ENCODE results near the gene REC114.
"Not testable (repeated sequence)": the region's sequence is repeated elsewhere in the genome, so short reads cannot be mapped to it uniquely, and the experiment has no call there.

REC114 gene, protein sequence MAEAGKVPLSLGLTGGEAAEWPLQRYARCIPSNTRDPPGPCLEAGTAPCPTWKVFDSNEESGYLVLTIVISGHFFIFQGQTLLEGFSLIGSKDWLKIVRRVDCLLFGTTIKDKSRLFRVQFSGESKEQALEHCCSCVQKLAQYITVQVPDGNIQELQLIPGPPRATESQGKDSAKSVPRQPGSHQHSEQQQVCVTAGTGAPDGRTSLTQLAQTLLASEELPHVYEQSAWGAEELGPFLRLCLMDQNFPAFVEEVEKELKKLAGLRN

GRCh38 chr15:73442968-73443367 lies at the start of gene REC114:
TSS of gene REC114 (plus strand) at chr15:73443164. CDS start at chr15:73443186, 22 bp downstream.
- no peak for DNase-seq (ENCODE audit: low read depth)

DNA sequence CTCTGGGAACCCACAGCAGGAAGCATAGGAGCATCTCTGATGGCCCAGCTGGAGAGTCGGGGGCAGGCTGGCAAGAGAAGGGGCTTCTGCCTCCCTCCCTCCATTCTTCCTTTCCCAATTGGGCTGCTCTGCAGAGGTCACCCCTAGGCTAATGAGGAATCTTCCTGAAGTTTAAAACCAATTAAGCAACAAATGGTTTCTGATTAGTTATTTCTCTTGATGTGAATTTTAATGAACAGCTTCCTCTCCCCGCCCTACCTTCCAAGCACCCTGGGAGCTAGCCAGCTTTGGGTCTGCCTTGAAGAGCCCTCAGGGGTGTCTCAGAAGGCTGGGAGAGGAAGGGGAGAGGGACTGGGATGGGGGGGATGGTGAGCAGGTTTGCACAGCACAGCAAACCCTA lies 49.6 kb upstream of the REC114 start:
- DNase-seq (ENCODE audit: low read depth): no peak

GRCh38 chr15:73394782-73395181 lies 48.2 kb upstream of the REC114 start:
- DNase-seq (ENCODE audit: low read depth): no peak

DNA sequence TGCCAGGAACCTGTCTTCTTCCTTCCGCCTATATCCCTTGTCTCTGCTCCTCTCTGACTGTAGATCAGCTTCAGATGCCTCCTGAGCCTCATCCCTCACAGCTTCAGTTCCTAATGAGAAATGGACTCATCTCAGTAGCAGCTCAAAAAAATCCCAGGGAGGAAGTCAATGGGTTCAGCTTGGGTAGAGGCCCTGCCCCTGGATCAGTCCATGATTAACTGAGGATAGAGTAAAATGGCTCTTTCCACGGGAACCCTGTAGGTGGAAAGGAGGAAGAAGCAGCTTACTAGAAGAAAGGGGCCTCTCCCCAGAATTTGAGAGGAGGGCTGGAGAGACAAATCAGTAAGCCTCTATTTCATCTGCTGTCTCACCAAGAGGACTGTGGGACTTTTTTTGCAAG lies 47.3 kb upstream of the REC114 start:
- DNase-seq (ENCODE audit: low read depth): no peak

DNA sequence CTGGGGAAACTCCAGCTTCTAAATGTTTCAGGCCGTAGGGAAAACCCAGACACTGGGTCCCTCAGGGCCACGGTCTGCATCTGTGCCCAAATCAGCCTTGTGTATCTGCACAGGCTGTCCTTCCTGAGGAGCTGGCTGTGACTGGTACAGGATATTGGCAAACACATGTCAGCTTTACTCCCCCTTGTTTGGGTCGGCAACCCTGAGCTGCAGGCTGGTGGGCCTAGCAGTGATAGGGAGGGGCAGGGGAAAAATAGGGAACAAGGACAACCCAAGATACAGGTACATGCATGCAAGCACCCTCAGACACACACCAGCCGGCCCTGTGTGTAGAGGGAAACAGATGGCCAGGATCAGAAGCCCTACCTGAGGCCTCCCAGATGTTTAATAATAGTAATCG lies 45.5 kb upstream of the REC114 start:
- no peak for DNase-seq (ENCODE audit: low read depth)

GRCh38 chr15:73398861-73399260 lies 44.1 kb upstream of the REC114 start:
- no peak for DNase-seq (ENCODE audit: low read depth)

- not testable (repeated sequence) for DNase-seq (ENCODE audit: low read depth)
These were observed 42.7 kb upstream of the REC114 start for GRCh38 chr15:73400222-73400621.

- DNase-seq (ENCODE audit: low read depth): no peak
These were observed 39.8 kb upstream of the REC114 start for GRCh38 chr15:73403171-73403570.

- no peak for DNase-seq (ENCODE audit: low read depth)
These were observed 28.1 kb upstream of the REC114 start for GRCh38 chr15:73414876-73415275.

- DNase-seq (ENCODE audit: low read depth): no peak
These were observed 18.5 kb upstream of the REC114 start for GRCh38 chr15:73424506-73424905.

- DNase-seq (ENCODE audit: low read depth): no peak
These were observed 17.5 kb upstream of the REC114 start for GRCh38 chr15:73425510-73425909.

GRCh38 chr15:73426323-73426994 lies 16.5 kb upstream of the REC114 start:
- DNase-seq (ENCODE audit: low read depth): no peak

DNA sequence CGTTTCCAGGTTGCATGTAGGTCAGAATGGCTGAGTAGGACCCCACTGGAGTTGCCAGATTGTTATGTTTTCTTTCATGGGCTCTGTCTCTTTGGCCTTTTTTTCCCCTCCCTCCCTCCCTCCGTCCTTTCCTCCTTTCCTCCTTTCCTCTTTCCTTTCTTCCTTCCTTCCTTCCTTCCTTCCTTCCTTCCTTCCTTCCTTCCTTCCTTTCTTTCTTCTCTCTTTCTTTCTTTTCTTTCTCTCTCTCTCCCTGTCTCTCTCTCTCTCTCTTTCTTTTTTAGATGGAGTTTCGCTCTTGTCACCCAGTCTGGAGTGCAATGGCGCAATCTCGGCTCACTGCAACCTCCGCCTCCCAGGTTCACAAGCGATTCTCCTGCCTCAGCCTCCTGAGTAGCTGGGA lies 11.6 kb upstream of the REC114 start:
- not testable (repeated sequence) for DNase-seq (ENCODE audit: low read depth)

- DNase-seq (ENCODE audit: low read depth): no peak
These were observed 9.1 kb upstream of the REC114 start for GRCh38 chr15:73433873-73434272.

DNA sequence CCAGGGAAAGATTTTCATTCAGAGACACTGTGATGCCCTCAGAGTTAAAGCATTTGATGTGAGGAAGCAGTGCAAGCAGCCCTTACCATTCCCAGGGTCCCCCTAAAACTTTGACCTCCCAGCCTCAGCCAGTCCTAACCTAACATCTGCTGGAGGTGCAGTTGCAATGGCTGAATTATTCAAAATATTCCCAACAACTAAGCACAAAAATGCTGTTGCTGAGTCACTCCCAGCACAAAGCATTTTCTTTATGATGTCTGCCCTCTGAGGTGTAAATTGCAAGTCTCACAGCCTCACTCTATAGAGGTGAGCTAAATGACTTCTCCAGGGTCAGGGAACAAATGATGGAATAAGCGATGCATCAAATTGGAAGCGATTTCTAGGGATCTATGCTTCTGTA lies 6.4 kb upstream of the REC114 start:
- DNase-seq (ENCODE audit: low read depth): no peak

DNA sequence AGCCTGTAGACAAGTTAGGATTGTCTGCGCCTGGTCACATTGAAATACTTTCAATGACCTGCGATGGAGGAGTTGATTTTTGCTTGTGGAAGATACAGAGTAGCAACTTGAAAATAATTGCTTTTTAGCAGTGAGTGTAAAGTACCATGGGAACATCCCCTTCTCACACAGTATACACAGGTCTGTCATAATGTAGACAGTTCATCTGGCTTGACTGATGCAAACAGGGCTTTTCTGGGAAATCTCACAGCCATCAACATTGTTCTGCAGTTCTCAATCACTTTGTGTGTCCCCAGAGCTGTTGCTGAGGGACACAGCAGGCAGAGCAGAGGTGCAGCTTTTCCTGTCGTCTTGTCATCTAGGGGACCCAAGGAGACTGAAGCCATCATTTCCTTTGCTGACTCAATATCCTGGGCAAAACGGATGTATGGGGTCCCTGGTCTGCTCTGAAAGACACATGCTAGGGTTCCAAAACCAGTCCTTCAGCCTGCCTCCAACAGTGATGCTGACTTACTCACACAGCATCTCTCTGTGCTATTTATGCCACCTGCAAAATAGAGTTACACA lies 5.3 kb upstream of the REC114 start:
- DNase-seq (ENCODE audit: low read depth): no peak

DNA sequence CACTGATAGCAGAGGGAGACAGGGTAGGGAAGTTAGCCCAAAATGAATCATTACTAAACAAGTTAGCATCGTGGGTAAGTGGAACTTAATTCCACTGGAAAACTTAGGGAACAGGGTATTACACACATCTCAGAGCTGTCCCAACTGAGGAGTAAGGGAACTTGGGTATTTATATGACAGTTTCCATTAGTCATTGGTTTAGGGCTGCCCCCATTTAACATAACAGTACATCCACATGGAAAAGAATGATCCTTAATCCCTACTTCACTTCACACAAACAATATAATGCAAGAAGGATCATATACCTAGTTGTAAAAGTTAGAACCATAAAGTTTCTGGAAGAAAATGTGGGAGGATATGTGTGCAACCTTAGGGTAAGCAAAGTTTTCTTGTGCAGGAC lies 4.3 kb upstream of the REC114 start:
- no peak for DNase-seq (ENCODE audit: low read depth)

DNA sequence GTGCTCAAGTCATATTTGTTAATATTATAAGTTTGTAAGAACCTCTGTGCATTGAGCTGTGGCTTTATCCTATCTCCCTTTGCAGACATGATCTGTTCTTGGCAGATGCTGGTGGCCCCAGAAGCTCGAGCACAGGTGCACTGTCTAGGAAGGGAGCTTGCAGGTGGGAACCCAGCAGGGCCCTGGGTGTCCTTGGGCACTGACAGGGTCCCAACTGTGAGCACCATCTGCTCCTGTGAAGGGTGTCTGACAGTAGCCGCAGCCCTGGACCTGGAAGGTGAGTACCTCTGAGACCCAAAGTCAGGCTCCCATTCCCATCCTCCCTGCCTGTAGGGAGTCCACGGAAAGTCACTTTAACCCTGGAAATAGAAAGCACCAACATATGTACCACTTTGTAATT lies 2.4 kb upstream of the REC114 start:
- DNase-seq (ENCODE audit: low read depth): no peak

GRCh38 chr15:73442421-73442820 lies 543 bp upstream of the REC114 start:
- DNase-seq (ENCODE audit: low read depth): no peak

- DNase-seq (ENCODE audit: low read depth): not testable (repeated sequence)
These were observed 4.5 kb downstream of the REC114 start for GRCh38 chr15:73447471-73447870.

DNA sequence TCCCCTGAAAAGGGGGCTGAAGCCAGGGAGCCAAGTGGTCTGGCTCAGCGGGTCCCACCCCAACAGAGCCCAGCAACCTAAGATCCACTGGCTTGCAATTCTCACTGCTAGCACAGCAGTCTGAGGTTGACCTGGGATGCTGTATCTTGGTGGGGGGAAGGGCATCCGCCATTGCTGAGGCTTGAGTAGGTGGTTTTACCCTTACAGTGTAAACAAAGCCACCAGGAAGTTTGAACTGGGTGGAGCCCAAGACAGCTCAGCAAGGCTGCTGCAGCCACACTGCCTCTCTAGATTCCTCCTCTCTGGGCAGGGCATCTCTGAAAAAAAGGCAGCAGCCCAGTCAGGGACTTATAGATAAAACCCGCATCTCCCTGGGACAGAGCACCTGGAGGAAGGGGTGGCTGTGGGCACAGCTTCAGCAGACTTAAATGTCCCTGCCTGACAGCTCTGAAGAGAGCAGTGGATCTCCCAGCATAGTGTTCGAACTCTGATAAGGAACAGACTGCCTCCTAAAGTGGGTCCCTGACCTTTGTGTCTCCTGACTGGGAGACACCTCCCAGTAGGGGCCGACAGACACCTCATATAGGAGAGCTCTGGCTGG lies 5.3 kb downstream of the REC114 start:
- DNase-seq (ENCODE audit: low read depth): not testable (repeated sequence)

DNA sequence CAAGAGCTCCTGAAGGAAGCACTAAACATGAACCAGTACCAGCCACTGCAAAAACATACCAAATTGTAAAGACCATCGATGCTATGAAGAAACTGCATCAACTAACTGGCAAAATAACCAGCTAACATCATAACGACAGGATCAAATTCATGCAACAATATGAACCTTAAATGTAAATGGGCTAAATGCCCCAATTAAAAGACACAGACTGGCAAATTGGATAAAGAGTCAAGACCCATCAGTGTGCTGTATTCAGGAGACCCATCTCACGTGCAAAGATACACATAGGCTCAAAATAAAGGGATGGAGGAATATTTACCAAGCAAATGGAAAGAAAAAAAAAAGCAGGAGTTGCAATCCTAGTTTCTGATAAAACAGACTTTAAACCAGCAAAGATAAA lies 7.0 kb downstream of the REC114 start:
- not testable (repeated sequence) for DNase-seq (ENCODE audit: low read depth)

GRCh38 chr15:73454096-73454495 lies 11.1 kb downstream of the REC114 start:
- DNase-seq (ENCODE audit: low read depth): no peak
